ENCODE results near the gene TRMT10C.
"Not testable (repeated sequence)": the region's sequence is repeated elsewhere in the genome, so short reads cannot be mapped to it uniquely, and the experiment has no call there.

The TRMT10C gene

GRCh38 chr3:101611023-101611422 is 49.4 kb downstream of the TRMT10C start:
- DNase-seq (ENCODE audit: low spot score): no peak
- TF ChIP-seq, protein P1, sequence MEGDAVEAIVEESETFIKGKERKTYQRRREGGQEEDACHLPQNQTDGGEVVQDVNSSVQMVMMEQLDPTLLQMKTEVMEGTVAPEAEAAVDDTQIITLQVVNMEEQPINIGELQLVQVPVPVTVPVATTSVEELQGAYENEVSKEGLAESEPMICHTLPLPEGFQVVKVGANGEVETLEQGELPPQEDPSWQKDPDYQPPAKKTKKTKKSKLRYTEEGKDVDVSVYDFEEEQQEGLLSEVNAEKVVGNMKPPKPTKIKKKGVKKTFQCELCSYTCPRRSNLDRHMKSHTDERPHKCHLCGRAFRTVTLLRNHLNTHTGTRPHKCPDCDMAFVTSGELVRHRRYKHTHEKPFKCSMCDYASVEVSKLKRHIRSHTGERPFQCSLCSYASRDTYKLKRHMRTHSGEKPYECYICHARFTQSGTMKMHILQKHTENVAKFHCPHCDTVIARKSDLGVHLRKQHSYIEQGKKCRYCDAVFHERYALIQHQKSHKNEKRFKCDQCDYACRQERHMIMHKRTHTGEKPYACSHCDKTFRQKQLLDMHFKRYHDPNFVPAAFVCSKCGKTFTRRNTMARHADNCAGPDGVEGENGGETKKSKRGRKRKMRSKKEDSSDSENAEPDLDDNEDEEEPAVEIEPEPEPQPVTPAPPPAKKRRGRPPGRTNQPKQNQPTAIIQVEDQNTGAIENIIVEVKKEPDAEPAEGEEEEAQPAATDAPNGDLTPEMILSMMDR (IDR thresholded peaks at IDR 0.05; ENCODE audit: extremely low read depth, missing control alignments): no peak

GRCh38 chr3:101613014-101613413 is 51.3 kb downstream of the TRMT10C start:
- not testable (repeated sequence) for DNase-seq (ENCODE audit: low spot score)

DNA sequence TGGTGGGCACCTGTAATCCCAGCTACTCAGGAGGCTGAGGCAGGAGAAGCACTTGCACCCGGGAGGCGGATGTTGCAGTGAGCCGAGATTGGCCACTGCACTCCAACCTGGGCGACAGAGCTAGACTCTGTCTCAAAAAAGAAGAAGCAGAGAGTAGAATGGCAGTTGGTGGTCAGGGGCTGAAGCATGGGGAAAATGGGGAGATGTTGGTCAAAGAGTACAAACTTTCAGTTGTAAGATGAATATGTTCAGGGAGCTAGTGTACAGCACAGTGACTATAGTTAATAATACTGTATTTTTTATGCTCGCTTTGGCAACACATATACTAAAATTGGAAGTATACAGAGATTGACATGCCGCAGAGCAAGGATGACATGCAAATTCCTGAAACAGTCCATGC is 53.9 kb downstream of the TRMT10C start:
- no peak for DNase-seq (ENCODE audit: low spot score)
- TF ChIP-seq, protein P1 (IDR thresholded peaks at IDR 0.05; ENCODE audit: extremely low read depth, missing control alignments): no peak

Measured in GM20000 (cell line).